GM19328 (cell line): ENCODE results near the gene DRD4.
"Not testable (repeated sequence)": the region's sequence is repeated elsewhere in the genome, so short reads cannot be mapped to it uniquely, and the experiment has no call there.

Experiments
- ATAC-seq: cut with Tn5 transposase; IDR thresholded peaks from one replicate; pipeline ENCODE4 v1.9.1; 2021; ENCODE audit warnings: mild to moderate bottlenecking, moderate library complexity; ENCODE audit not compliant: unreplicated experiment

The DRD4 gene

GRCh38 chr11:665704-666281 is 28.7 kb downstream of the DRD4 start:
- no peak for ATAC-seq

DNA sequence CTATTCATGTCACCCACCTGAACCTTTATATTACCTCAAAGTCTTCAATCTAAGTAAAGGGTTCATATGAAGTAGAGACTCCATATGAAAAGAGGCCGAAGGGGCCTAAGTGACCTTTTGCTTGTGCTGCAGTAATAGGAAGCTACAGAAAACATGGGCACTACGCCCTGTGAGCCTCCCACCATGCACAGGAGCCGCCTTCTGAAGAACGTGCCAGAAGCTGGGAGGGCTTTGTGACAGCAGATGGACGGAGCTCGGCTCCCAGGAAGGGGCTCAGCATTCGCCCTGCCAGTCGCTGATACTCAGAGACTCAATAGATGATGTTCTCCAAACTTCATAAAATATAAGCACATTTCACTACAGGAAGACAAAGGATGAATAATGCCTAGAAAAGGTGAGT is 36.8 kb downstream of the DRD4 start:
- no peak for ATAC-seq

- ATAC-seq: no peak
Measured at GRCh38 chr11:674406-674805, 37.3 kb downstream of the DRD4 start.

DNA sequence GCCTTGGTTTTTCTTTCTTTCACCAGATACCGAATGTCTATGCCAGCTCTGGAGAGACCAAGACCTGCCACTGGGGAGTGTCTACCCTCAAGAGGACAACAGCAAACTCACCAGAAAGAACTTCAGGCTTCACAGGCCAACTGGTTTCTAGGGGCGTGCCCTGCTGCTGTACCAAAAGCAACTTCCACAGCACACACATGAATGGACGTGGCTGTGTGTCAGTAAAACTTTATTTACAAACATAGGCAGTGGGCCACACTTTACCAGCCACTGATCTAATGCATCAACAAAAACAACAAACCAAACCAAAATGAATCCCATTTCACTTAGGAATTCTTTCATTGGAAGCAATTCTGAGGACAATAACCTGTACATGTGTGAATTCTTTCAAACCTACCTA is 41.2 kb downstream of the DRD4 start:
- no peak for ATAC-seq

DNA sequence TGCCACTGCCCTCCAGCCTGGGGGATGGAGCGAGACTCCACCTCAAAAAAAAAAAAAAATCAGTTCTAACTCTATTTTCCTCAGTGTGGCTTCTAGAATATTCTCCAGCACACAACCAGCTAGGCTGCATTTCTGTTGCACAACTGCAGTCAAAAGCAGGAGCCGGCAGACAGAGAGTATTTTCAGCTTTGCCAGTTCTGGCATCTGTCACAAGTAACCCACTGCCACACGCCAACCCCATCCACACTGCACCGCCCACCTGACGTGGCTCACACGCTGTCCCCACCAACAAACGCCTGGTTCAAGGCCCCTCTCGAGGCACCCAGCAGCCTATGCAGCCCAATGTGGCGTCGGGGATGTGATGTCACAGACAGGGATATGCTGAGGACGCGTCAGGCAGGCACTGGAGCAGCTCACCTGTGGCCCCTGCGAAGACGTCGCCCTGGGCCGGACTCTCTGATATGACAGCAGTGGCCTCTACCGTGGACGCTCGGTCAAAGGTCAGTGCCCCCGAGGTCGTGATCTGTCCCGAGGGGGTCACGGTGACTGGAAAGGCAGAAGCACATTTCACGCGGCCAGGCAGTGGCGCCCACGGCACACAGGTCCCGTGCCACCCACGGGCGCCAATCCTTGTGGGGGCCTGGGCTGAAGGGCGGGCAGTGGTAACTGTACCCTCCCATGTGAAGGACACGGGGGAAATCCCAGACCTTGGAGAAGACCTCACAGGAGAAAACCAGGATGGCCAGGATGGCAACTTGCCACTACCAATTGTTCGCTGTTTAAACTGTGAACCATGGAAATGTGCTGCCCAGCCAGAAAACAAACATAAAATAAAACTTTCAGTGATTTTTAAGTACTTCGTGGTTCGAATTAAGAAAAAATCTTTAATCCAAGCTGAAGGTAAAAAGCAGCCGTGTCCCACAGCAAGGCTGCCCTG is 42.5 kb downstream of the DRD4 start:
- ATAC-seq: no peak

GRCh38 chr11:680476-680875 is 43.4 kb downstream of the DRD4 start:
- no peak for ATAC-seq

DNA sequence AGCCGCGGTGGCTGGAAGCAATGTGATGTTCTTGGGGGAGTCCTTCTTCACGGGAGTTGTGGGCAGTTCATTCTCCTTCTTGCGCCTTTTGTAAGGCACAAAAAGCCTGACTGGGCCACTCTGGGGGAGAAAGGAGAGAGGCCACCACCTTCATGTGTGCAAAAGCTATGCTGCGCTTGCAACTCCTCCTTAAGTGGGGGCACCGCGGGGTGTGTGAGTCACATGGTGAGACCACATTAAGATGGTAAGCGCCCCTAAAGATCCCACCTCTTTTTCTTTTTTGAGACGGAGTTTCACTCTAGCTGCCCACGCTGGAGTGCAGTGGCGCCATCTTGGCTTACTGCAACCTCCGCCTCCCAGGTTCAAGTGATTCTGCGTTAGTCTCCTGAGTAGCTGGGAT is 43.9 kb downstream of the DRD4 start:
- ATAC-seq: no peak

DNA sequence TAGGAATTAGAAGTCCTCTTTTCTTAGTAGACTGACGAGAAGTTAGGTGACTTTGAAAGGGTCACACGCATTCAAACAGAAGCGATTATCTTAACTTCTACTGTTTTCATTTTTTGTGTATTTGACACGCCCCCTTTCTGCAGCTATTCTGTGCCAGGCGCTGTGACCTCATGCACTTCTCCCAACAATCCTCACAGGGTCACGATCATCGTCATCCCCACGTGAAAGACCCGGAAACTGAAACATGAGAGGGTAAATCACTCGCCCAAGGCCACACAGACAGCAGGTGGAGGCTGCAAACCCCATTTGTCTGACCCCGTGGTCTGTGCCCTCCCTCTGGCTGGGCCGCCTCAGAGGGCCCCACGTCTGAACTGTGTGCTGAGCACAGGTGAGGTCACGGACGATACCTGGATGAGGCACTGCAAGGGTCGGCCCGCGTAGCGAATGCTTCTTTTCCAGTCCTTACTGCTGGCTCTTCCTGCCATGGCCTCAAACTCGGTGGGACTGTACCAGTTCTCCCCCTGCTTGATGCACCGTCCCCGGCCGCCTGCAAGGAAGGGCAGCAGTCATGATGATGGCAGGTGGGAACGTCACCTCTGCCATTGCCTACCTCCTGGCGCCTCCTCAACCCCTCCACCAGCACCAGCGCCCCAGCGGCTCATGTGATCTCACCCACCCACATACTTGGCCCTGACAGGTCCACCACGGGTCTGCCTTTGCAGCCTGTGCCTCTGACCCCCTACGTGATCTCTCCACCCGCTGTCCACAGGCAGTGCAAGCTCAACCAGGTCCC is 49.6 kb downstream of the DRD4 start:
- no peak for ATAC-seq

- no peak for ATAC-seq
Measured at GRCh38 chr11:687751-688150, 50.7 kb downstream of the DRD4 start.

DNA sequence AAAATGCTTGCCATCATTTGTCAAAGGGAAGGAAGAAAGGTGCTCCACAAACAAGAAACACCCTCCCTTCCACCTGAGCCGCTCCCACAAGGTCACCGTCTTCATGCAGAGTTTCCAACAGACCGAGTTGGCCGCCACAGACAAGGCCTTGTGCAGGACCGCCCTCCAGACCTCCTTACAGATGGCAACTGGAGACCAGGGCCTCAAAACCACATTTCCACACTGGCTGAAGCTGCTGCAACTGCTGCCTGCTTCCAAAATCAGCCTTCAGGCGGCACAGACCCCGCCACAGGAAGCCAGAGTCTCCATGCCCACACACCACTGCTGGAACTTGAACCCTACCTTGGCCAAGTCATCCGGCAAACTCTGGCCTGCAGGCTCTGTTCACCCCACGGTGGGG is 51.6 kb downstream of the DRD4 start:
- no peak for ATAC-seq

DNA sequence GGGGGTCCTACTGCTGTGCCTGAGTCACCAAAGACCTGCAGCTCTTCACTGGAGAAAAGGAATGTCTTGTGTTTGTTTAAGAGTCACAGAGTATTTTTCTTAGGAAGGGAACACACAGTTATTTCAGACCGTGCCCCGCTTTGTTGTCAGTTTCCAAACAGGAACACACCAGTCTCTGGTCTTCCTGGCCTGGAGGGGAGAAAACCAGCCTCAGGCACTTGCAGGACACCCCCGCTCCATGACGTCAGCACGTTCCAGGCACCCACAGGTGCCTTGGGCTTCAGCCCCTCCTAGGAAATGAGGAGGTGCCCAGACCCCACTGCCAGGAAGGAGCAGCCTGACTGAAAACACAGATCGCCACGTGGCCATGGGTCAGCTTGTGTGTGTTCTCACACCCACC is 52.6 kb downstream of the DRD4 start:
- no peak for ATAC-seq

GRCh38 chr11:690244-690643 is 53.2 kb downstream of the DRD4 start:
- not testable (repeated sequence) for ATAC-seq
